GM19395 (cell line): ENCODE results near the gene LORICRIN.

Source experiments
- ATAC-seq: cut with Tn5 transposase; IDR thresholded peaks from one replicate; pipeline ENCODE4 v1.9.1; 2021; ENCODE audit warnings: mild to moderate bottlenecking, moderate library complexity; ENCODE audit not compliant: unreplicated experiment

Gene LORICRIN

GRCh38 chr1:153293851-153294250, 34.4 kb downstream of the LORICRIN start:
- no peak for ATAC-seq

- ATAC-seq, result no peak
These were observed 42.8 kb downstream of the LORICRIN start for GRCh38 chr1:153302308-153302707.

DNA sequence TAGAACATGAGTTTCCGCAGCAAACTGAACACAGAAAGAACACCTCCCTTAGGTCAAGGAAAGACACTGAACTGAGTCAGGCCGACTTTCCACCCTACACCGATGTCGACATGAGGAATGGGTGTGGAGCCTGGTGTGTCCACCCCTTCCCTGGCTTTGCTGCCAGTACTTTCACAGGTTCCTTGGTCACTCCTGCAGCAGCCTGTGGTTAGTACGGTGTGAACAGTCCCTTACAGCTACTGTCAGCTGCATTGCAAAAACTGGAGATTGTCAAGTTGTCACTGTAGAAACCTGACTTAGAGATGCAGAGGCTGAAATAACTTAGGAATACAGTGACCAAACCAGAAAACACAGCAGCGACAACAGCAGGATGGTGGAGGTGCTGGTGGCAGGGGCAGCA, 46.2 kb downstream of the LORICRIN start:
- no peak for ATAC-seq

- ATAC-seq, result no peak
These were observed 47.1 kb downstream of the LORICRIN start for GRCh38 chr1:153306303-153307220.

GRCh38 chr1:153307221-153307600, 47.7 kb downstream of the LORICRIN start:
- no peak for ATAC-seq

DNA sequence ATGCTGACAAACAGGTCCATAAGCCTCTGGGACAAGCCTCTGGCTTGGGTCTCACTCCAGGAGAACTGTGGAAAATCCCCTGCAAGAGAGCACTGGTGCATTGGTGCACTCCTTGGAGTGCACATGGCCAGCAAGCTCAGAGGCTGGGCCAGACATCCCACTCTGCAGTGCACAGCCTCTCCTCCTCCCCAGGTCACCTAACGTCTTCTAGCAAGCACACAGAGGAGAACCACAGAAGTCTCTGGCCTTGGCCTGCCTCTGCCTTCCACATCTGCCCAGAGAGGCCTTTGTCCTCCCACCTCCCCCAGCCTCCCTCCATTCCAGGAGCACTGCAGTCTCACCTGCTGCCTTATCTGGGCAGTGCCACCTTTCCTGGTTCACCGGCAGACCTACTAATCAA, 49.1 kb downstream of the LORICRIN start:
- no peak for ATAC-seq

- ATAC-seq, result no peak
These were observed 50.0 kb downstream of the LORICRIN start for GRCh38 chr1:153309441-153309840.

GRCh38 chr1:153310526-153310925, 51.0 kb downstream of the LORICRIN start:
- no peak for ATAC-seq
